Effector CD4-positive, alpha-beta T cell (primary cell): ENCODE measurements around the gene RACGAP1.

Experiments used
- DNase-seq: peaks from one replicate; pipeline ENCODE4 v3.0.0-alpha.2; 2020

The RACGAP1 gene

GRCh38 chr12:49953961-49954846 is 71.1 kb downstream of the RACGAP1 start:
- no peak for DNase-seq

GRCh38 chr12:49953151-49953550 is 72.1 kb downstream of the RACGAP1 start:
- DNase-seq: no peak

GRCh38 chr12:49952391-49953055 is 72.8 kb downstream of the RACGAP1 start:
- no peak for DNase-seq

GRCh38 chr12:49951411-49952240 is 73.7 kb downstream of the RACGAP1 start:
- no peak for DNase-seq

- no peak for DNase-seq
Observed at GRCh38 chr12:49950273-49951251, 74.7 kb downstream of the RACGAP1 start, which contains the start of gene AQP2. TSS of gene AQP2 (plus strand) at chr12:49950737. CDS start at chr12:49950831, 94 bp downstream.

- DNase-seq: no peak
Observed at GRCh38 chr12:49949866-49950265, 75.4 kb downstream of the RACGAP1 start.

- no peak for DNase-seq
Observed at GRCh38 chr12:49948866-49949845, 76.1 kb downstream of the RACGAP1 start.

GRCh38 chr12:49947593-49948226 is 77.6 kb downstream of the RACGAP1 start:
- no peak for DNase-seq

- no peak for DNase-seq
Observed at GRCh38 chr12:49946497-49946896, 78.8 kb downstream of the RACGAP1 start.

- DNase-seq: no peak
Observed at GRCh38 chr12:49946086-49946485, 79.2 kb downstream of the RACGAP1 start.

GRCh38 chr12:49945394-49946080 is 79.8 kb downstream of the RACGAP1 start:
- DNase-seq: peak; percentile 68

- DNase-seq: no peak
Observed at GRCh38 chr12:49944718-49945117, 80.6 kb downstream of the RACGAP1 start.

- no peak for DNase-seq
Observed at GRCh38 chr12:49944046-49944445, 81.2 kb downstream of the RACGAP1 start.

- no peak for DNase-seq
Observed at GRCh38 chr12:49943625-49943960, 81.7 kb downstream of the RACGAP1 start.

GRCh38 chr12:49942921-49943624 is 82.2 kb downstream of the RACGAP1 start:
- DNase-seq: no peak

GRCh38 chr12:49942512-49942893 is 82.8 kb downstream of the RACGAP1 start:
- no peak for DNase-seq

- no peak for DNase-seq
Observed at GRCh38 chr12:49941556-49942511, 83.5 kb downstream of the RACGAP1 start.

- no peak for DNase-seq
Observed at GRCh38 chr12:49939707-49940106, 85.6 kb downstream of the RACGAP1 start.
